Measurements from ENCODE around the gene ZMYND10. TPM values are rescaled to one million over a fixed set of nuclear protein-coding genes. Genes with fewer than 3 reads are reported as not detected.

Gene ZMYND10
- total and polyA plus RNA-seq, 2 experiments from 2014 or later = 0.29 to 0.31 TPM

GRCh38 chr3:50295553-50296431, 49.7 kb downstream of the ZMYND10 start:
- ATAC-seq (no peak), DNase-seq (ENCODE audit: low spot score) (no peak)
- H3K9me3 Mint-ChIP-seq = no peaks in the 10 kb centered on the region
- H3F3A ChIP-seq (replicated peaks; ENCODE audit: low read depth) = peaks cover 9% of the 10 kb centered on the region
- H3K36me3 ChIP-seq (ENCODE audit: insufficient read depth) = no peaks in the 10 kb centered on the region
- H3K4me1 ChIP-seq (ENCODE audit: insufficient read depth) = peaks cover 20% of the 10 kb centered on the region
- peaks cover 25% of the 10 kb centered on the region for H3K27me3 Mint-ChIP-seq (ENCODE audit: insufficient read depth, low read depth, poor library complexity)
- no peak overlapping the region for H3K27ac ChIP-seq (ENCODE audit: low read depth)
- TF ChIP-seq CTCF (conservative IDR thresholded peaks at IDR 0.05; ENCODE audit: low read depth in 2 of 2) = no peak
- no peak overlapping the region for H3K4me3 ChIP-seq
- peaks cover 7% of the 10 kb centered on the region; the same call in 2 of the 3 replicates for H3K36me3 Mint-ChIP-seq (ENCODE audit: low read depth)
- peaks cover 12% of the 10 kb centered on the region for H3K79me2 ChIP-seq (replicated peaks; ENCODE audit: insufficient read depth)
- no peak overlapping the region for H2AFZ ChIP-seq
- H3K27ac Mint-ChIP-seq = no peak overlapping the region
- peaks cover 25% of the 10 kb centered on the region for H3K4me1 Mint-ChIP-seq
- H3K4me2 ChIP-seq = no peak overlapping the region
- no peak overlapping the region for H3K4me3 Mint-ChIP-seq
- H3K9me2 ChIP-seq (ENCODE audit: insufficient read depth) = no peaks in the 10 kb centered on the region
- H4K20me1 ChIP-seq (replicated peaks; ENCODE audit: insufficient read depth) = no peaks in the 10 kb centered on the region
- no peaks in the 10 kb centered on the region for H3K27me3 ChIP-seq (ENCODE audit: insufficient read depth)

GRCh38 chr3:50294492-50295403, 50.8 kb downstream of the ZMYND10 start:
- Histone ChIP-seq H2AFZ (no peak overlapping the region), H4K20me1 (replicated peaks; ENCODE audit: insufficient read depth) (no peaks in the 10 kb centered on the region), H3K36me3 (ENCODE audit: insufficient read depth) (no peaks in the 10 kb centered on the region; the same call in 1 of the 2 replicates), H3K27me3 (ENCODE audit: insufficient read depth) (no peaks in the 10 kb centered on the region), H3K79me2 (replicated peaks; ENCODE audit: insufficient read depth) (peaks cover 17% of the 10 kb centered on the region), H3K4me3 (no peak overlapping the region), H3K4me1 (ENCODE audit: insufficient read depth) (peaks cover 12% of the 10 kb centered on the region), H3F3A (replicated peaks; ENCODE audit: low read depth) (peaks cover 3% of the 10 kb centered on the region; the same call in 1 of the 2 replicates), H3K9me2 (ENCODE audit: insufficient read depth) (no peaks in the 10 kb centered on the region), H3K4me2 (no peak overlapping the region), H3K27ac (ENCODE audit: low read depth) (no peak overlapping the region)
- DNase-seq (ENCODE audit: low spot score) (no peak), ATAC-seq (no peak)
- peaks cover 17% of the 10 kb centered on the region for H3K36me3 Mint-ChIP-seq (ENCODE audit: low read depth)
- no peaks in the 10 kb centered on the region for H3K9me3 Mint-ChIP-seq
- H3K27ac Mint-ChIP-seq = no peak overlapping the region
- H3K4me3 Mint-ChIP-seq = no peak overlapping the region
- H3K27me3 Mint-ChIP-seq (ENCODE audit: insufficient read depth, low read depth, poor library complexity) = peaks cover 17% of the 10 kb centered on the region
- H3K4me1 Mint-ChIP-seq = peaks cover 16% of the 10 kb centered on the region
- TF ChIP-seq EZH2phosphoT487 (IDR thresholded peaks at IDR 0.05; ENCODE audit: unreplicated experiment) = no peak
- TF ChIP-seq, protein P1, sequence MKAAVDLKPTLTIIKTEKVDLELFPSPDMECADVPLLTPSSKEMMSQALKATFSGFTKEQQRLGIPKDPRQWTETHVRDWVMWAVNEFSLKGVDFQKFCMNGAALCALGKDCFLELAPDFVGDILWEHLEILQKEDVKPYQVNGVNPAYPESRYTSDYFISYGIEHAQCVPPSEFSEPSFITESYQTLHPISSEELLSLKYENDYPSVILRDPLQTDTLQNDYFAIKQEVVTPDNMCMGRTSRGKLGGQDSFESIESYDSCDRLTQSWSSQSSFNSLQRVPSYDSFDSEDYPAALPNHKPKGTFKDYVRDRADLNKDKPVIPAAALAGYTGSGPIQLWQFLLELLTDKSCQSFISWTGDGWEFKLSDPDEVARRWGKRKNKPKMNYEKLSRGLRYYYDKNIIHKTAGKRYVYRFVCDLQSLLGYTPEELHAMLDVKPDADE (IDR thresholded peaks at IDR 0.05) = no peak
- no peak for TF ChIP-seq JUNB (IDR thresholded peaks at IDR 0.05; ENCODE audit: unreplicated experiment)
- no peak for TF ChIP-seq NANOG (IDR thresholded peaks at IDR 0.05; ENCODE audit: borderline replicate concordance)
- no peak for TF ChIP-seq CTCF (conservative IDR thresholded peaks at IDR 0.05; ENCODE audit: low read depth in 2 of 2)
- TF ChIP-seq ZNF331 (CRISPR knock-in tag; IDR thresholded peaks at IDR 0.05; ENCODE audit: low read depth) = no peak

Data from GM23338 (cell line).